HG02852 (cell line): ENCODE measurements around the gene SYT11.
"Not testable (repeated sequence)": the region's sequence is repeated elsewhere in the genome, so short reads cannot be mapped to it uniquely, and the experiment has no call there.

Source experiments
- ATAC-seq: cut with Tn5 transposase; IDR thresholded peaks from one replicate; pipeline ENCODE4 v1.9.1; 2021; ENCODE audit warnings: mild to moderate bottlenecking, moderate library complexity; ENCODE audit not compliant: unreplicated experiment

Gene SYT11

DNA sequence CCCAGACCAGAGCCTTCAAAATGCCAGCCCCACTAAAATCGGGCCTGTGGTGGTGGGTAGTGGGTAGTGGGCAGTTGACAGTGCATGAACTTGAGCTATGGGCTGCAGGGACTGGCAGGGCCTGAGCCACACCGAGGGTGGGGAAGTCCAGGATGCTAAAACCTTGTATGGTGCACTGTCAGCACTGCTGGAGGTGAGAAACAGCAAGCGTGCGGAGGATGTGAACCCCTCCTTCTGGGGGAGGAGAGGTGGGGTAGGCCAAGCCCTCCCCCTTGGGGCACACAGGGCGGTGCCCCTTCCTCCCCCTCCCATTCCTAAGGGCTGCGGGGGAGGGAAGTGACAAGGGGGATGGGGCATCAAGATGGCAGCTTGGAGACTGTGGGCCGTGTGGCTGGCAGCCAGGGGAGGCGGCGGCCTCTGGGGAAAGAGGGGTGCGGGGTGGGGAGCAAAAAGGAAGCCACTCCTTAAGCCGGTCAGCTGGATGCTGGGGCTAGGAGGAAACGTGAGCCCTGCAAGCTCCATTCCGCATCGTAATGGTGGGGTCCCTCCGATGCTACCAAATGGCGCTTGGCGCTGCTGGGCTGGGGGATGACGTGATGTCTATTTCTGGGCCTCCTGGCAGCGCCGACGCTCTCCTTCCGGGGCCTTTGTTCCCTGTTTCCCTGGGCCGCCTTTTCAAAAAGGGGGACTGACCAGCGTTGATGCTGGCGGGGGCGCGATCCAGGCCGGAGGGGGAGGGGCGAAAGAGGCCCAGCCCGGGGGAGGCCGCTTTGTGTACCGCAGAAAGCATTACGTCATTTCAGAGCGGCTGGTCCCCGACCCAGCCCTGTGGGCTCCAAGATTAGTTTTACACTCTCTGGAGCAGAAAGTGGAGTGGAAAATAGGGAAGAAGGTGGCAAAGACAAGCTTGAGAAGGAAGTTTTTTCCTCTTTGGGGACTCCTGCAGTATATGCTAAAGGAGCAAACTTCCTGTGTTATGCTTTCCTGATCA lies 809 bp downstream of the SYT11 start:
- no peak for ATAC-seq

DNA sequence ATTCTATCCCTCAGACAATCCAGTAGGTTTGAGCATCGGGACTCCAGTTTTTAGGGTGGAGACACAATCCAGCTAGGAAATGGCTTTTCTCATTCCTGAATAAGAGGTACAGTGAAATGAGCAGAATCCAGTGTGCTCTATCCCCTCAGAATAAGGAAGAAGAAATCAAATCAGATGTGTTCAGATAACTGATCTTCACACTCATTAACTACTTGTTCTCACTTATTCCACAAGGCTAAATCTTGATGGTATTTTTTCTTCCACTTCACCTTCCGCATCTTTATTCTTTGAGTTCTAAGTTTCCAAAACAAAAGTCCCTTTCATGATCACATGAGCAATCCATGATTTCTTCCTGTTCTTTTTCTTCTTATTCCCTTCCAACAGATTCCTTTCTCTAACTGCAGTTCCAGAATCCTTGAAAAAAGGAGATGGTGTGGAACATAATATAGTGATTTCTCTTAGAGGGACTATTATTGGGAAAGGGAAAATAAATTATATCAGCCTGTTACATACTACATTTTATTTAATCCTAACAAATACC lies 1.7 kb downstream of the SYT11 start:
- no peak for ATAC-seq

DNA sequence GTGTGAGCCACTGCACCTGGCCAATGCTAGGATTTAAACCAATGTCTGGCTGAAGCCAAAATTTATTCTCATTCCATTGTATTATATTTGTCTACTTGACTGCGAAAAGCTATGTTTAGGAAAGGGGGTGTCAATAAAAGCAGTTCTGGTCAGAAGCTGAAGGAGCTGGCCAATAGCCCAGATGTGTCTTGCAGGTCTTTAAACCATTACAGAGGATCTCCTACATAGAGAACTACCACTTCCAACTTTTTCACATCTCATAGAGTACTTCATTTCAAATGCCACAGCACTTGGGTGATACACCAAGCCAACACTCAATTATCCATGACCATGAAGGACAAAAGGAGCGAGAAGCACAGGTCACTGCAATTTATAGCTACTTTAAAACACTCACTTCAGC lies 2.5 kb downstream of the SYT11 start:
- ATAC-seq = no peak

DNA sequence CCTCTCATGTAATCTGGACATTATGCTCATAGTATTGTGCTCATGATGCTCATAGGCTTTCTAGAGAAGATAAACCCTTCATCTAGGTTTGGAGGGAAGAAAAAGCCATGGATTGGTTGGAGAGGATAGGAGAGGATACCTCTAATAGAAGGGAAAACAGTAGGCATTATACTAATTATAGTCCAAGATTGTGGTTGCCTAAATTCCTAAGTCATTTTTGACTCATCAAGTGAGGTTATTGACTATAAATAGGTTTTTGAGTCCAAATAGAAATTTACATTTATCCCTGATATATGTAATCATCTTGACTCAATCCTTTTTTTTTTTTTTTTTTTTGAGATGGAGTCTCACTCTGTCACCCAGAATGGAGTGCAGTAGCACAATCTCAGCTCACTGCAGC lies 5.0 kb downstream of the SYT11 start:
- no peak for ATAC-seq

DNA sequence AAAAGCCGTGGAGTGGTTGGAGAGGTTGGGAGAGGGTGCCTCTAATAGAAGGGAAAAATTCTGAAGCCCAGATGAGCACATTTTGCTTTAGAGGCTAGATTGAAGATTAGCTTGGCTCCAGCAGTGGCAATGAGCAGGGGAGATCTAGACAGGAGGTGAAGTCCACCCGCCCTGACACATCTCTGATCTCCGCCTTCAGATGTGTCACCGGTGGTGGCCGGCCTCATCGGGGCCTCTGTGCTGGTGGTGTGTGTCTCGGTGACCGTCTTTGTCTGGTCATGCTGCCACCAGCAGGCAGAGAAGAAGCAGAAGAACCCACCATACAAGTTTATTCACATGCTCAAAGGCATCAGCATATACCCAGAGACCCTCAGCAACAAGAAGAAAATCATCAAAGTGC lies 8.4 kb downstream of the SYT11 start:
- ATAC-seq = no peak

DNA sequence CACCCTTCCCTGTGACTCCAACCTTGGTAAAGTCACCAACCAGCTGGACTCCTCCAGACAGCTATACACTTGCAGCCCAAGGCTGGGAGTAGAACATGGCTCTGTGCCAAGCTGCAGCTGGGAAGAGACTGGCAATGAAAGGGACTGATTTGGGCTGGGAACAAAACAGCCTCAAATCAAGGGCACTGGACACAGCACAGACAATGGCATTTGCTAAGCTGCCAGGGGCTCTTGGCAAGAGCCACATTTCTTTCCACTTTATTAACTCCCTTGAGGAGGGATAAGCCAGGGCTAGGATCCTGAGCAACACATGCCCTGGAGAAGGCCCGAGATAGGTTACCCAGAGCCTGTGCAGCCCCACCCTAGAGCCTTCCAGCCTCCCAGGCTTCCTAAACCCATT lies 12.0 kb downstream of the SYT11 start:
- no peak for ATAC-seq

DNA sequence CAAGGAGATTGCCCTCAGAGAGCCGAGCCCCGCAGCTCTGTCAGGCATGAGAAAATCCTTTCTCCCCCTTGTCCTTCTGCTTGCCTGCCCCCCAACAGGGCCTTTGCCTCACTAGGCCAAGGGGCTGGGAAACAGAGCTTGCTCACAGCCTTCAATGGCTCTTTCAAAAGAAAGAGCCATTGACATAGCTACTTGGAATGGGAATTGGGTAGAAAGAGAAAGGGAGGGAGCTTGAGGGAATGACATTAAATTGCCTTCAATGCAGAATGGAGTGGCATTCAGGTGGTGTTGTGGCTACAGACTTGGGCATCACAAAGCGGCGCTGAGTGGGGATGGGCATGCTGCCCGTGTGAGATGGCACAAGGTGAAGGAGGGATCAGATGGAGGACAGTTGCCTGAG lies 13.2 kb downstream of the SYT11 start:
- ATAC-seq = no peak

DNA sequence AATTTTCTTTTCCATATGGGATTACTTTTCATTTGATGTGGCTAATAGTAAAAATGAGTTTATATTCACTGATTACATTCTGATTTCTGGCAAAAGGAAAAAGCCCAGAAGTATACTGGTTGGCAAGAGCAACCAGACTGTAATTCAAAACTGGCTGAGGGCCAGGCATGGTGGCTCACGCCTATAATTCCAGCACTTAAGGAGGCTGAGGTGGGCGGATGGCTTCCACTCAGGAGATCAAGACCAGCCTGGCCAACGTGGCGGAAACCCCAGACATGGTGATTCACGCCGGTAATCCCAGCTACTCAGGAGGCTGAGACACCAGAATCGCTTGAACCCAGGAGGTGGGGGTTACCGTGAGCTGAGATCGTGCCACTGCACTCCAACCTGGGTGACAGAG lies 14.5 kb downstream of the SYT11 start:
- no peak for ATAC-seq

DNA sequence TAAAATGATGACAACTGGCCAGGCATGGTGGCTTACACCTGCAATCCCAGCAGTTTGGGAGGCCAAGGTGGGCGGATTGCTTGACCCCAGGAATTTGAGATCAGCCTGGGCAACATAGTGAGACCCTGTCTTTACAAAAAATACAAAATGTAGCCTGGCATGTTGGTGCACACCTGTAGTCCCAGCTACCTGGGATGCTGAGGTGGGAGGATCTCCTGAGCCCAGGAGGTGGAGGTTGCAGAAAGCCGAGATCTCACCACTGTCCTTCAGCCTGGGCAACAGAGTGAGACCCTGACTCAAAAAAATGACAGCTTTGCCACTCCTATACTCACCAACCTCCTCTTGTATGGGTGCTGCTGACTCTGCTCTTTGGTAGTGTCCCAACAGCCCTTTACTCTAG lies 18.6 kb downstream of the SYT11 start:
- no peak for ATAC-seq

DNA sequence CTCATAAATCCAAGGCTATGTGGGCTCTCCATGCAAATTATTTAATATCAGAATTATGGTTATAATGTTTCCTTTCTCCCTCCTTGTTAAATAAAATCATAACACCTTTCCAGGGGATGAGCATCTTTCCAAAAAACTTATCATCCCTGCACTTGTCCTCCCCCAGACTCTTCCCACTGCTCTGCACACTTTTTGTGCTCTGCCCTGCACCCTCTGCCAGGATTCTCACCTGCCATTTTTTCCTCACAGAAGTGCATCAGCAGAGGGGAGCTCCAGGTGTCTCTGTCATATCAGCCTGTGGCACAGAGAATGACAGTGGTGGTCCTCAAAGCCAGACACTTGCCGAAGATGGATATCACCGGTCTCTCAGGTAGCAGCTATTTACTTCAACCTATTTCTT lies 20.9 kb downstream of the SYT11 start:
- ATAC-seq = no peak

DNA sequence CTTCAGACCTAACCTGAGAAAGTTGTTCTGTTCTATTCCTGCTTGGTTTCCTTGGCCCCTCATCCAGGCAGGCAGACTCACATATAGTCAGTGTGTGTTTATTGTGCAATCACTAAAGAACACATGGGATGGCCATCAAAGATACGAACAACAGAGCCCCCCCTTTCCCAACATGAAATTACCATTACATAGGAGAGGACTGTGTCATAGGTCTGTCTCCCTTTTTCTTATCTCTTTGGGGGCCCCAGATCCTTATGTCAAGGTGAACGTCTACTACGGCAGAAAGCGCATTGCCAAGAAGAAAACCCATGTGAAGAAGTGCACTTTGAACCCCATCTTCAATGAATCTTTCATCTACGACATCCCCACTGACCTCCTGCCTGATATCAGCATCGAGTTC lies 21.6 kb downstream of the SYT11 start:
- no peak for ATAC-seq

DNA sequence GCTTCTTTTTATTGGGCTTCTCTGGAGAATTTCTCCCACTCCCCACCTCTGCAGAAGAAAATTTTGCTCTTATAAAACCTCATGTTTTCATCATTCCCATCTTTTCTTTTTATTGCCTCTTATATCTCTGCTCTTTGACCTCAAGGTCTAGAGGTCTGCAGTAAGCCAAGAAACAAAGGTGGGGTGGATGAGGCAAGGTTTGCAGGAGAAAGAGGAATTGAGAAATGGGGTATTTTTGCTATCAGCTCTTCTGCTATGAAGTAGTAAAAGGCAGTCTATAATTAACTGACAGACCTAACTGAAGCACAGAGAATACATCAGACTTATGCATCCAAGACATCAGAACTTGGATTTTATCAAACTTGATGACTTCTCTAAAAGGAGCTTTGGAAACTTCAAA lies 22.9 kb downstream of the SYT11 start:
- ATAC-seq = no peak

DNA sequence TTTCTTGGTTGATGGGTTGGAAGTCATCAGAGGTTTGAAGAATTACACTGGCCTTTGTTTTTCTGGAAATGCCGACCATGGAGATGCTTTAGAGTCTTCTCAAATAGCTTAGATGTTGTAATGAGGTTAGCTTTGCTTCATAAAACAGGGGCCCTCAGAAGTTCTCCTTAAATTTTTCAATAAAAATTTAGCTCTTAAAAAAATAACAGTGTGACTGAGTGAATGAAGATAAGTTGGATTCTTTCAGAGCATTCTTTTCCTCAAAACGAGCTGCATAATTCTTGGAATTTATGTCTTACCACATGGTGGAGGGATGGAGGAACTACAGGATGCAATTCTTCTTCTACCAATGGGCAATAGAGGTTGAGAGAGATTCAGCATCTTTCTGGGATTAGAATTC lies 23.4 kb downstream of the SYT11 start:
- ATAC-seq = no peak

DNA sequence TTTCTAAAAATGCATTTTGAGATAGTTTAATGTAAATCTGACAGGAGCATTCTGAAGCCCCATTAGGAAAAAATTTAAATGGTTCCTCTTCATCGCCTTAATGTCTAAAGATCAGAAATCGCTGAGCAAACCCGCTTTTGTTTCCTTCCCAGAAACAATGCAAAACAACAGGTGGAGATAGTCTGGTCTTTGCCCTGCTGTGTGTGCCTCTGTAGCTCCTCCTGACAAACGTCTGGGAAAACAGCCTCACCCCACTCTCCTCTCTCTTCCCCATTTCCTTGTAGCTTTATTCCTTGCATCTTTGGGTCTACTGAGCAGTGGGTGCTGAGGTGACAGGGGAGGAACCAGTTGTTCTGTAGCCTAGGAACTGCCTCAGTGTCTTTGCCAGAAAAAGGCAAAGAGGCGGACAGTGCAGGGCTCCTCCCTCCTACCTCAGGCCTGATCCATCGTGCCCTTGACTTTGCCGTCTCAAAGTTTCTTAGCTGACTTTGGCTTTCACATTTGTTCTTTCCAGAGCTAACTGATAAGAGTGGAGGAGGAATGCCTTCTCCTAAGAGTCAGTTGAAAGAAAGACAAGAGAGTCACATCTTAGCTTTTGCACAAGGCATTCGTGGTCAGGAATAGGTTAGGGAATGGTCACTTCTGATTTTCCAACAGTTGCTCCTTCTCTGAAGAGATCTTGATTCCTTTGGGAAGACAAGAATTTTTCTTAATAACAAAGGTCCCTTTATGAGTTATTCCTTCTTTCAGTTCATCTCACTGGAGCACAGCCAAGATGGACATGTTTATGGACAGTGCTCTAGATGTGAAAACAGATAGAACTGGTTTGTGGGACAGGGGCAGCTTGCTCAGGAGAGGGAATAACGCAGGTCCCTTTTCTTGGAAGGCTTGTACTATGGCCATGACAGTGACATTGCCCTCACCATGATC lies 24.9 kb downstream of the SYT11 start:
- ATAC-seq = no peak

DNA sequence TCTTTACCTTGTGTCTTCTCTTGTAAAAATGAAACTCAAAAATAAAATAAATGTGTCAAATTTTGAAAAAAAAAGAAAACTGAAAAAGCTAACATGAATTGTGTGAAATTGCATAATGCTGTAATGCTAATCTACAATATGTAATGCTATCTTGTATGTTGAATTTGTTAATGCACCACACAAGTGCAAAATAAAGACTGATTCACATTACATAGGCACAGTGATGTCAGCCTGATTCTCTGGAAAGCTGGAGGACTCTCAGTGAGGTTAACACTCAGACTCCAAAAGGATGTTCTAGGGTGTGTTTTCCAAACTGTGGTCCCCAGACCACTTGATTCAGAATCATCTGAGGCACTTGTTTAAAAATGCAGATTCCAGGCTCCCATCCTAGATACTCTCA lies 25.6 kb downstream of the SYT11 start:
- no peak for ATAC-seq

DNA sequence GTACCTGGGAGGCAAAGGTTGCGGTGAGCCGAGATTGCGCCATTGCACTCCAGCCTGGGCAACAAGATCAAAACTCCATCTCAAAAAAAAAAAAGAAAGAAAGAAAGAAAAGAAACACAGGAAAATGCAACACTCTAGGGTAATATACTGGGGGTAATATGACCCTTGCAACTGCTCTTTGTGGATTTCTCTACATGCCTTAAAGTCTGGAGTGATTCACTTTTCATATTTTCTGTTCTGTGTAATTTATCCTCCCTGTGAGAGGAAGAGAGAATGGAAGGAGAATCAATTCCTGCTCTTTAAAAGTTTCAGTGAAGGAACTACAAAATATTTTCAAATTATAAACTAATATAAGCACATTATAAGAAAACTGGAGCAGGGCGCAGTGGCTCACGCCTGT lies 29.1 kb downstream of the SYT11 start:
- ATAC-seq = no peak

DNA sequence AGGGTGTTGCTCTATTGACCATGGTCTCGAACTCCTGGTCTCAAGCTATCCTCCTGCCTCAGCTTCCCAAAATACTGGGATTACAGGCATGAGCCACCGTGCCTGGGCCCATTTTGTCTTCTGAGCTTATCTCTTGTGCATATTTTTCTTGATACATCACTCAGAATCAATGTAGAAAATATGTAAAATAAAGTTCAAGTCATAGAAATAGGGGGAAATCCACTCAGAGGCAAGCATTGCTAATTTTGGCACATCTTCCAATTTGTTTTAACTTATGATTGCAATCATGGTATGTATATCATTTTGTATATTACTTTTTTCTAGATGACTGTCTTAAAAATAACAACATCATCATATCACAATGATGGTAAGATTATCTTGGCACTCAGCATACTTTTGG lies 30.2 kb downstream of the SYT11 start:
- ATAC-seq = no peak

DNA sequence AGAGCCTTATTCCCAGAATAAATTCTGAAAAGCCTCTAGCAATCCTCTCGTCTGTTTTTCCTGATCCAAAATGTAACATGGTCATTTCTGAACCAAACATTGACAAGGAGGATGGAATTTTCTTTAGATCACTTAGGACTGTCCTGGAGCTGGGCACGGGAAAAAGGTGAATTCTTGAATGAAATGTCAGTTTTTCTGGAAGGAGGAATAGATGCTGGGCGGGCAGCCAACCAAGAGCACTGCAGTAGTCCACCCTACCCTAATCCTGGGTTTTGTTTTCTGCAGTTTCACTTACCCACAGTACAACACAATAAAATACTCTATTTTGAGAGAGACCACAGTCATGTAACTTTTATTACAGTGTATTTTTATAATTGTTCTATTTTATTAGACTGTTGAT lies 30.9 kb downstream of the SYT11 start:
- ATAC-seq = no peak

DNA sequence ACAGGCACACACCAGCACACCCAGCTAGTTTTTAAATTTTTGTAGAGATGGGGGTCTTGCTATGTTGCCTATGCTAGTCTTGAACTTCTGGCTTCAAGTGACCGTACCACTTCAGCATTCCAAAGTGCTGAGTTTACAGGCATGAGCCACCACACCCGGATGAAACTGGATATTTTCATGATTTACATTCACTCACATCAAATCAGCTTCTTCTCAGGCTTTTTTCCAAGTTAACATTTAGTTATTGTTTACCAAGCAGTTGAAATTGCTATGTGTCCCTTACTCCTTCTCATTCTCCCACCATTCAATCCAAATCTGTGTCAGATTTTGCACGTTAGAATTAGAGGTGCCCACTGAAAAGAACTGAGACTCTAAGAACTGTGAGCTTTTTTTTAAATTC lies 33.4 kb downstream of the SYT11 start:
- no peak for ATAC-seq

DNA sequence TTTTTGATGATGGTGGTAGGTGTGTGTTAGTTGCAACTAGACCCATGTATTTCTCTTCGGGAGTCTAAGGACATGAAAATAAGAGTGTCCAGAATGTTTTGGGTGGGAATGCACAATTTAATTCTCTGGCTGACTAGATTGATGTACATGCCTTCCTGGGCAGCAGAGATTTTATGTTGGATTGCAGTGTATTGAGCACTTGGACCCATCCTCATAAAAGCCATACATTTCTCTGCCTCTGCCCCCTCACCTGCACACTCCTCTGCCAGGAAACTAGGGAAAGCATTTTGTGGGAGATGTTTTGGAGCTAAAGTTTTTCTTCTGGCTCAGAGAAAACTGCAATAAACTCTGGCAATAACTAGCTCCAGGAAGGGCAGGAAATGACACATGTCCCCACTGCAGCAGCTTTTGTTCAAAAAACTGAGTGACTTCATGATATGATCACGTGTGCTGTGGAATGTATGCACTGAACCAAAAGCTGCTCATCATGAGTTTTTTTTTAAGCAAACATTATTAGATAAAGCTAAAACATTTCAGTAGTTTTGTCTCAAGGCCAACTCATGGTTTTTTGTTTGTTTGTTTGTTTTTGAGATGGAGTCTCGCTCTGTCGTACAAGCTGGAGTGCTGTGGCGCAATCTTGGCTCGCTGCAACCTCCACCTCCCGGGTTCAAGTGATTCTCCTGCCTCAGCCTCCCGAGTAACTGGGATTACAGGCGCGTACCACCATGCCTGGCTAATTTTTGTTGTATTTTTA lies 34.2 kb downstream of the SYT11 start:
- ATAC-seq = no peak

DNA sequence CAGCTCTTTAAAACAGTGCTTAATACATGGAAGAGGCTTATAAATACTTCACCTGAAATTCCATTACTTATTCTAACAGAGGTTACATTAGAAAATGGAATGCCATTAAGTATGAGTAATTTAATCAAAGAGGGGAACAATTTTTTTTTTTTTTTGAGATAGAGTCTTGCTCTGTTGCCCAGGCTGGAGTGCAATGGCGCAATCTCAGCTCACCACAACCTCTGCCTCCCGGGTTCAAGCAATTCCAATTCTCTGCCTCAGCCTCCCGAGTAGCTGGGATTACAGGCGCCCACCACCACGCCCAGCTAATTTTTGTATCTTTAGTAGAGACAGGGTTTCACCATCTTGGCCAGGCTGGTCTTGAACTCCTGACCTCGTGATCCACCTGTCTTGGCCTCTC lies 36.2 kb downstream of the SYT11 start:
- ATAC-seq = not testable (repeated sequence)
